Stimulated activated CD4-positive, alpha-beta T cell treated with anti-CD3 and anti-CD28 coated beads, Interleukin-15, amount 100 ng/mL, for 24 hours (primary cell): ENCODE data around the gene LRRC4C.

Experiments
- DNase-seq: peaks from one replicate; pipeline ENCODE4 v3.0.0-alpha.2; 2020

Gene LRRC4C

GRCh38 chr11:41413843-41414242, 45.6 kb downstream of the LRRC4C start:
- no peak for DNase-seq

- no peak for DNase-seq
Measured at GRCh38 chr11:41405812-41406211, 53.6 kb downstream of the LRRC4C start.

DNA sequence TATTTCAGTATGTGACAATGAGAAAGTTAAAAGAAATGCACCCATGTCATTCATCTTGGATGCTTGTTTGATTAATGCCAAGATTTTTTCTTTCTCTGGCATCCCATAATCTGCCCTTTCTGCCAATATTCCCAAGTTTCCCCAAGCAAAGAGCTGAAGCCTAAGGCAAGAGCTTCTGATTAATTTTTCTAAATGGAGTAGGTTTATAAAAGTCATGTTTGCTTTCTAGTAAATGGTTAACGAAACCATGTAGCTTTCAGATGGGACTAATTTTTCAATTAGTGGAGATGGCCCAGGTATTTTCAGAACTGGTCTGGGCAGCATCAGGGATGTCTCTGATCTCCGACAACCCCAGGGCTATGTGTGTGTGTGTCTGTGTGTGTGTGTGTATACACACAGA, 55.3 kb downstream of the LRRC4C start:
- DNase-seq, result no peak

- no peak for DNase-seq
Measured at GRCh38 chr11:41403458-41403857, 56.0 kb downstream of the LRRC4C start.

DNA sequence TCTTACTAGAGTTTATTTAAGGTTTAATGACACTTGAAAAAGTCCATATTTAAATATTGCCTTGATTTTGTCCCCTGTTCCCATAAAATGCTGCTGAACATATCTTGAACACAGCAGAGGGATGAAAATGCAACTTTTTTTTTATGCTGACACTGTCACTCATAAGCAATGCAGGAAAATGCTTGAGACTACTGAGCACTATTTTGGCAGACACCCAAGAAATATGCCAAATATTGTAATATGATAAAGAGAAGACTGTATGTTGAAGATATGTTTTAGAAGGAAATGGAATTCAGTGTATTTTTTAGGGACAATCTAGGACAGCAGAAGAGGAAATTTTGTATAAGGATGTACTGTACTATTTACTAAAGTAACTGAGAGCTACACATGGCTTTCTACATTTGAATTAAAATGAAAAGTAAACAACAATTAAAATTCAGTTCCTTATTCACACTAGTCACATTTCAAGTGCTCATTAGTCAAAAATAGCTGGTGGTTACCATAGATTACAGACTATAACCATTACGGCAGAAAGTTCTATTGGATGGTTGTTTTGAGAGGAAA, 58.6 kb downstream of the LRRC4C start:
- DNase-seq, result no peak

GRCh38 chr11:41400124-41400523, 59.3 kb downstream of the LRRC4C start:
- no peak for DNase-seq

GRCh38 chr11:41399323-41399722, 60.1 kb downstream of the LRRC4C start:
- DNase-seq, result no peak

DNA sequence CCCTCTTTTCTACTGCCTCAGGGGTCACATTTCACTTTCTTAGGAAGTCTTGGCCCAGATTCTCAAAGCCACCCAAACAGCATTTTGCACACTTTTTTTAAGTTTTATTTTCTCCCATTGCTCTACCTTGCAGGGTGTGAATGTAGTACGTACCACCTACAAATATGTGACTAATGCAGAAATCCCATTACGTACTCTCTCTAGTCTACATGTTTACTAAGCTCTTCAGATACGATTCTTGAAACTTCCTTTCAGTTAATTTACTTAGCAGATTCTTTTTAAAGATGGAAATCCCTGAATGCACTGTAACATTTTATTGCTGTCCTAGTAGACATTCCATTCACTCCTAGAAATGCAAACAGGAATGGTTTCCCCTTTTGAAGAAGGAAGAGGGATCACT, 61.3 kb downstream of the LRRC4C start:
- no peak for DNase-seq

DNA sequence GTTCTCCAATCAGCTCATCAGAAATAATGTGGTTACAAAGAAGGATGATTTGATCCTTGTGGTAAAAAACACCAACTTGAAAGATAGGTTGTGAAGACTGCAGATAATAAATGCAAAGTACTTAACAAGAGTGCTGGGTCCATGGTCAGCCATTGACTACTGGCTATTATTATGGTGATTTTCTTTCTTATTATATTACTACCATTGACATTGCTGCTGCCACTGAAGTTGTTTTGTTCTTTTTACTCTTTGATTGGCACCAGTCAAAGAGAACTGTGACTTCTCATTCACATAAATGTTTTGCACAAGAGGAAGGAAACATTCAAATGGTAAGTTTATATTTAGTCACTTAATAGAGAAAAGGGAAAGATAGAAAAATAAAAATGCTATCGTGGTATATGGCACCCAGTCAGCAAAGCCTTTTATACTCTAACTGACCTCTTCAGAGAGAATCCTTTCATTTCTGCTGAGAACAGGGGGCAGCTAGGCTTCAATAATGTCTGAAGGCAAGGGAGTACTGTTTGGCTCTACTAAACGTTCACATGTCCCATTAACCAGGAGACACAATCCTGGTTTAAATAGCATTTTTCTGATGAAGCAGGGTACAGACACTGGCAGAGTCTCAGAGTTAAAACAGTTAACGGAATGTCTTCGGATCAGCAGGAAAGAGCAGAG, 64.8 kb downstream of the LRRC4C start:
- DNase-seq, result no peak

DNA sequence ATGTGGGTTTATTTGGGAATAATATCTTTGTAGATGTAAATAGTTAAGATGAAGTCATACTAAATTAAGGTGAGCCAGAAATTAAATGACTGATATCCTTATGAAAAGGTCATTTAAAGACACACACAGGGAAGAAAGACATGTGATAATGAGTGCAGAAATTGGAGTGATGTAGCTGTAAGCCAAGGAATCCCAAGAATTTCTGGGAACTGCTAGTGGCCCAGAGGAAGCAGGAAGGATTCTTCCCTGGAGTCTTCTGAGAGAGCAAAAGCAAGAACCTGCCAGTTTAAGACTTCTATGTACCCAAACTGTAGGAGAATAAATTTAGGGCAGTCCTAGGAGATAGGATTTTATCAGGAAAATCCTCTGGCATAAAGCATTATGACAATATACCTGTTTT, 66.9 kb downstream of the LRRC4C start:
- DNase-seq, result no peak

- DNase-seq, result no peak
Measured at GRCh38 chr11:41389623-41390130, 69.8 kb downstream of the LRRC4C start.

DNA sequence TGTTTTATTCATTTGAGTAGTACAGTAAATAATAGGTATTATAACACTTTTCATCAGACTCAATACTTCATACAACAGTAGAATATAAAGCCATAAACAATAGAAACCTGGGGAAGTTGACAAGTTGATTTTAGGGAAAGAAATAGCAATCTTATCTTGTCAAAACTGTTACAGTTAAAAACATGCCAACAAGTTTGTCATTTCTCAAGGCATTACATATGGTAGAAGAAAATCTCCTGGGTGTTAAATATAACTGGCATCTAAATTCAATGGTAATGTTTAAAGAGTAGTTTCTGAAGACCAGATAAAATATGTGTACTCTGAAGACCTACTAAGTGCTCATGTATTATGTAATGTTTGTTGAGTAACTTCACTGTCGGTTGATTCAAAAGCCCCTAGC, 75.1 kb downstream of the LRRC4C start:
- no peak for DNase-seq

DNA sequence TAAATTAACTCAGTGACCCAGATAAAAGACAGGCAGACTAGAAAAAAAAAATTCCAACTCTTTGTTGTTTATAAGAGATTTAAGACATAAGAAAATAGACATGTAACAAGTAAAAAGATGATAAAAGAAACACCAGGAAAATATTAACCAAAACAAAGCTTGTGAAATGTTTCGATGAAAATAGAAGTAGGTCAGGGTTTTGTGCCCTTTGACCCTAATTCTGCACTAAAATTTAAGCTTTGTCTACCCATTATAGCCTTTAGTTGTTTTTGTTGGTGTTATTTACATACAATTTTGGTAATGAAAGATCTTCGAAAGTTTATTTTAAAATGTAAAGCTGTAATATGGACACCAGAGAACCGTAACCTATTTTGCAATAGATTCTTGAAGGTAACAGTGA, 75.7 kb downstream of the LRRC4C start:
- DNase-seq, result no peak

DNA sequence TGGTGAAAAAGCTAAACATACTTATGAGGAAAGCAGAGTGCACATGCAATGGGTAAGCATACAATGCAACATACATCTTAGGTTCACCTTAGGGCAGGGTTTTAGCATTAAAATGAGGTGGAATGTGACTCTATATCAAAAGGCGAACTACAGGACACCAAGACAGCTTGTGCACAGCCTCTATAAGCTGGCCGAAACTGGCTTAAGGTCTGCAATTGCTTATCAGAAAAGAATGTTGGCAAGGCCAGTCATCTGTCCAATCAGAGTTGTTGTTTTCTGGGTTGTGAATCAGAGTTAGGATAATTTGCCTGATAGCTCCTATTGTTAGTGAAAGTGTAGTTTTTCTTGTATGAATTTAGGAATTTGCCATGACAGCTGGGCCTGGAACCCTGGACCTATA, 76.5 kb downstream of the LRRC4C start:
- no peak for DNase-seq

DNA sequence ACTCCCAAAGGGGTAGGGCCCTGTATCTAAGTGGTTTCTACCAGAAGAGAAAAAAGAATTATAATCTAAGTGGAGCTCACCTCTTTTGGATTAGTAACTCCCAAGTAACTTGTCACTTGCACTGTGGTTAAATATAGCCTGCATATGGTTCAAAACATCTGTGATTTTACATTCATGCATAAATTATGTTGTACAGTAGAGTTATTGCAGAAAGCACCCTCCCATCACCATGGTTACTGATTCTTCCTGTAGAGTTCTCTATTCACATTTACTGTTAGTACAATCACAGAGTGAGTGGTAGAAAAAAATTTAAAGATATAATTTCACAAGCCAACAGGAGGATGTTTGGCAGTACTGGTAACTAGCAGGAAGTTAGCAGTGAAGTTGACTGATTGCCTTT, 80.4 kb downstream of the LRRC4C start:
- no peak for DNase-seq

- no peak for DNase-seq
Measured at GRCh38 chr11:41377709-41378394, 81.6 kb downstream of the LRRC4C start.

DNA sequence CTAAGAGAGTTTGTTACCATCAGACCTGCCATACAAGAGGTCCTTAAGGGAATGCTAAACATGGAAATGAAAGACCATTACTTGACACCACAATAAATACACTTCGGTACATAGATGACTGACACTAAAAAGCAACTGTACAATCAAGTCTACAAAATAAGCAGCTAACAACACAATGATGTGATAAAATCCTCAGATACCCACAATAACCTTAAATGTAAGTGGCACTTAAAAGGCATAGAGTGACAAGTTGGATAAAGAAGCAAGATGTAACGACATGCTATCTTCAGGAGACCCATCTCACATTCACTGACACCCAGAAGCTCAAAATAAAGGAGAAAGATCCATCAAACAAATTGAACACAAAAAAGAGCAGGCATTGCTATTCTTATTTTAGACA, 107.6 kb downstream of the LRRC4C start:
- DNase-seq, result no peak

DNA sequence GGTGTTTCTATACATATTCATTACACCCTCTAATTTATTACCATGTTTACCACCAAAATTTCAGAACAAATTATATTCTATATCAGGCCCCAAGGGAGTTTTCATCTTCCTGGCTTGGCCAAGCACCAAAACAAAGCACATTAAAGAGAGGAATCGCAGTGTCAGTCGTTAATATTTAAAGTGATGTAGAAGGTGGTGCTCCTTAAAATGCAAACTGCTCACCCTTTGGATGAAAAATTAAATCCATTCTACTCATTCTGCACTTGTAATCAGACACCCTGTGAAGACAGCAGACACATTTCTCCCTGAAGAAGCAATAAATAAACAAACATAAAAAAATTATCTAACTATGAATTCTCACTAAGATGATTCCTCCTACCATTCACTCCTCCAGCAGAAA, 113.4 kb downstream of the LRRC4C start:
- DNase-seq, result no peak

GRCh38 chr11:41334007-41334933, 125.2 kb downstream of the LRRC4C start:
- no peak for DNase-seq

DNA sequence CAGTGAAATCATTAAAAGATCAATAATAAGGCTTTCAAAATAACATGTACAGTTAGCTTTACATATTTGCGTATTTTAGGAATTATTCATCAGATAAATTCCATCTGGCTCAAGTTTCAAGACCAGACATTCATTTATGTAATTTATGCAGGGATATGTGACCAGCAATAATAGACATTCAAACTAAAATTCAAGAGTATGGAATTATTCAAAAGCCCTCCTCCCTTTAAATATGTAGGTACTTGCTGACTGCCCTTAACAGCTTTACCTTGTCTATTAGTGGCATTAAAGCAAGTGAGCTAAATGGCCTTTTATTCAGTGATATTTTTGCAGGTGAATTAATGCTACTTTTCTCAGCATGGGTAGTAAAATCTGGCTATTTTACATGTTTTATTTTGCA, 126.1 kb downstream of the LRRC4C start:
- no peak for DNase-seq

DNA sequence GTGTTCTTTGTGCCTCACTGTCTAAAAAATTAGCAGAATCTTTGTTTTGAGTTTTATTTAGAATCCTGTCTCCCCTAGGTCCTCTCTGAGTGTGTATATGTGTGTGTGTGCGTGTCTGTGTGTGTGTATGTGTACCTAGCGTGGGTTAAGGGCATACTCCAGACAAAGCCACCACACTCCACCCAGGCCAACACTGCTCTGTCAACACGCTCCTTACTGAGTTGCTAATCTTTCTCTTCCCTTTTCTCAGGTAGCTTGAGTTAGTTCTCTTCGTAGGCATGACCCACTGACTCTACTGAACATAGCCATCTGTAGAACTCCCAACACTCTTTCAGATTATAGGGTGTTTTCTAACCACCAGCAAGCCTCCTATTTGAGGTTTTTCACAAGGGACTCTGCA, 131.1 kb downstream of the LRRC4C start:
- DNase-seq, result no peak

DNA sequence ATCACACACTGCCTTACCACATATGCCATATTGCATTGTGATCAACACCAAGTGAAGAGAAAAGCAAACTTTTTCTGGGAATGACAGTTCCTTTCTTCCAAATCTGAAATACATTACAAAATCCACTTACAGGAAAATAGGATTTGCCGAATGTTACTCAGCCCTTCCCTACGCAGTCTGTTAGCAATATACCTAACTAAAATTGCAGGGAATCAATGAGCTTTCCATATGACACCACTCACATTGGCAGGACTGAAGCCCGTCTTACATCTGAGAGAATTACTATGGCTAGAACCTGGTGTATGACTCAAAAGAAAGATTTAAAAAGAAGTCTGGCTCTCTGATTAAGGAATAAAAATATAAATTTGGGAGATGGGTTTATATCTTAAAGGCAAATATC, 136.0 kb downstream of the LRRC4C start:
- DNase-seq, result no peak

- DNase-seq, result no peak
Measured at GRCh38 chr11:41320653-41321052, 138.8 kb downstream of the LRRC4C start.
